Measurements from ENCODE around the gene MAGI2.

Gene MAGI2

DNA sequence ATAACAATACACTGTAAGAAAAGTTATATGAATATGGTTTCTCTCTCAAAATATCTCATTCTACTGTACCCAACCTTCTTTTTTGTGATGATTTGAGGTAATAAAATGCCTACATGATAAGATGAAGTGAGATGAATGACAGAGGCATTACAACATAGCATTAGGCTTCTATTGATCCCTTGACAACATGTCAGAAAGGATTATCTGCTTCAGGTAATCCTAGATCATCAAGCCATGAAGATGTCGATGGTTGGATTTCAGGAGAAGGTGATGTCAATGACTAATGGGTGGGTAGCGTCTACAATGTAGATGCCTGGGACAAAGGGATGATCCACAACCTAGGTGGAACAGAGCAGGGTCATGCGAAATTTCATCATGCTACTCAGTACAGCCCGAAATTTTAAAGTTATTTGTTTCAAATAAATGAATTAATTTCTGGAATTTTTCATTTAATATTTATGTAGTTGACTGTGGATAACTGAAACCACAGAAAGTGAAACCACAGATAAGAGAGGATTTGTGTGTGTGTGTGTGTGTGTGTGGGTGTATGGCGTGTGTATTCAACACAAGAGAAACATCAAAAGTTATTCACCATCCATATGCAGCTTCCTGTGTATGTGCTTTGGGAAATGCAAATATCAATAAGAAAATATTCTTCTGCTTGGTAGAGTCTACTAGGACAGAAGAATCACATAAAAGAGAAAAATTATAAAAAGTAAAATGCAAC is 77.0 kb downstream of the MAGI2 start:
- DNase-seq (ENCODE audit: low read depth), result no peak

DNA sequence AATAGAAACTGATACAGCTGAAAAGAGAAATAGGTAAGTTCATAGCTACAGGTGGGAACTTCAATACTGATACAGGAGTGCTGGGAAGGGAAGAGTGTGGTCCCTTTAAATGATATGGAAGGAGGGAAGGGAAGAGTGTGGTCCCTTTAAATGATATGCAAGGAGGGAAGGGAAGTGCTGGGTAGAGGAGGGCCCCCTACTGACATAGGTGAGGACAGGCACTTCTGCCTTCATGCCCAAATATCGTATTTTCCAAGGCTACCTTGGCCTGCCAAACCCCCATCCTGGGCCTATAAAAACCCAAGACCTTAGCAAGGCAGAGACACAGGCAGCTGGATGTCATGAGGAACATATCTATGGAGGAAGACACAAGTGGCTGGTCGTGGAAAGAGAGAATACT is 92.3 kb downstream of the MAGI2 start:
- DNase-seq (ENCODE audit: low read depth), result no peak

GRCh38 chr7:79359827-79360226 is 93.6 kb downstream of the MAGI2 start:
- no peak for DNase-seq (ENCODE audit: low read depth)

DNA sequence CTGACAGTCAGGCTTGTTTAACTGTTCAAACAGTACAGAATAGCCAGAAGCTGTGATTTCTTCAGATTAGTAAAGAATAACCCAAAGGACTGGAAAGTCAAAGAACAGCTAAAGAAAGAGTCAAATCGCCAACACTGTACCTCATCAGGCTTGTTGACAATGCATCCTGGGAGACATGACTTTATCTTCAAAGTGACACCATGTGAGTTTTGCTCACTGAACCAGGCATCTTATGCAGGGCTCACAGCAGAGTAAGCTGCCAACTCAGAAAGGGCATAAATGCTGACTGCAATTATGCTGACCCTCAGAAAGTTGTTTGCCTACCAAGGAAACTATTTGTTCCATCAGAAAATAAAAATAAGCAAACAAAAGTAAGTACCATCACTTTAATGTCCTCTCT is 96.4 kb downstream of the MAGI2 start:
- no peak for DNase-seq (ENCODE audit: low read depth)

DNA sequence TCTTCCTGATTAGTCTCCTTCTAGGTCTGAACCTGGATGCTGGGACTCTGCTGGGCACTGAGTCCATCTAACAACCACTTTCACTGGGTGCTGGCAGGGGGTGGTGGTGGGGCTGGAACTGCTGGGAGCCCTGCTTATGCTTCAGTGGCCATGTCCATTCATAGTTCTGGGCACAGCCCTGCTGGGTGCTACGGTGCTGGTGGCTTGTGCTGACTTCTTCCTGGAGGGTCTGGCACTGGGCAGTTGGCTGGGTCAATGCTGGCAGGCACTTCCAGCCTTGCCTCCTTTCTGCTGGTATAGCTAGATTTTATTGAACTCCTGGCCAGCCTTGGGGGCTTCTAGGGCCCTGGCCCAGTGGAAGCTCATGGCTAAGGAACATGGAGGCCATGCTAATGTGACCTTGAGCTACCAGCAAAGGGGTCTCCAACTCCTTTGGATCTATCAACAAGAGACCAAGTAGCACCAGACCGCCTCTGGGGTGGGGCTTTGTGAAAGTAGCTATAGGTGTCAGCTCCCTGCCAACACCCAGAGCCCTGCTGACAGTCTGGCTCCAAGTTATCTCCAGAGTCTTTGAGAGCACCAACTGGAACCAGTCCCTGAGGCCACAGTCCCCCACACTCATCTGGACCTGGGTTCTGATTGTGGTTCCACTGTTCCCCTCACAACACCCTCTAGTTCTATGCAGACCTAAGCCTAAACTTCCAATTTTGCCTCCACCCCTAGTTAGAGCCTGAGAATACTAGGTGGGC is 99.6 kb downstream of the MAGI2 start:
- DNase-seq (ENCODE audit: low read depth), result no peak

DNA sequence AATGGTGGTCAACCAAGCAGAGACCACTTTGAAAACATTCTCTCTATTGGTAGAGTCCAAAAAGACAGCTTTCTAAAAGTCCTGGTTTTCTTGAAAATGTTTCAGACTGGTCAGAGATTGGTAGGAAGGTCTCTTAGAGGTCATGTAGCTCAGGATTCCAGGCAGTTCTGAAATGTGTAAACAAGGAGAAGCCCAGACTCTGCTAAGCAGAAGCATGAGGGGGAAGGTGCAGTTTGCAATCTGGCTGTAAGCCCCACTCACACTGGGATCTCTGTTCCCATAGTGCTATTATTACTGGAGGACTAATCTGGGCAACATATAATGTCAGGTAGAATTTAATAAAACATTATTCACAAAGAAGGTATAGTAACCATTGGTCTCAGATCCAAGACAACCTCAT is 101.1 kb downstream of the MAGI2 start:
- DNase-seq (ENCODE audit: low read depth), result no peak

DNA sequence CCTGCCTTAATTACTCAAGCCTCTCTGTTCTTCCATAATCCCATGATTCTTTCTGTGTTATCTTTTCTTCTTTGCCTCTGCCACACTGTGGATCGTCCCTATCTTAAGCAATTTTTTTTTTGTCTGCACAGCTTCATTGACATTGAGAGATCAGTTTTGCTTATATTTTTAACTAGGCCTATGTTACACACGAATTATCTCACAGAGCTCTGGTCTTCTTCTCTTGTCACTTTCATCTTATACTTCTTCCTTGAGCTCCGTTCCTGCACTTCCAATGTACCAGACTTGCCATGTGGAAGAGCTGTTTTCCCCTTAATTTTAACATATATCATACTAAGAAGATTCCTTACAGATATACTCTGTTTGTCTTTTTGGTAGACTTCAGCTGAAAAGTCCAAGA is 106.1 kb downstream of the MAGI2 start:
- no peak for DNase-seq (ENCODE audit: low read depth)

GRCh38 chr7:79341902-79342301 is 111.6 kb downstream of the MAGI2 start:
- DNase-seq (ENCODE audit: low read depth), result no peak

- DNase-seq (ENCODE audit: low read depth), result no peak
Measured at GRCh38 chr7:79340212-79340611, 113.3 kb downstream of the MAGI2 start.

GRCh38 chr7:79339208-79339925 is 114.1 kb downstream of the MAGI2 start:
- no peak for DNase-seq (ENCODE audit: low read depth)

- no peak for DNase-seq (ENCODE audit: low read depth)
Measured at GRCh38 chr7:79337717-79338116, 115.8 kb downstream of the MAGI2 start.

DNA sequence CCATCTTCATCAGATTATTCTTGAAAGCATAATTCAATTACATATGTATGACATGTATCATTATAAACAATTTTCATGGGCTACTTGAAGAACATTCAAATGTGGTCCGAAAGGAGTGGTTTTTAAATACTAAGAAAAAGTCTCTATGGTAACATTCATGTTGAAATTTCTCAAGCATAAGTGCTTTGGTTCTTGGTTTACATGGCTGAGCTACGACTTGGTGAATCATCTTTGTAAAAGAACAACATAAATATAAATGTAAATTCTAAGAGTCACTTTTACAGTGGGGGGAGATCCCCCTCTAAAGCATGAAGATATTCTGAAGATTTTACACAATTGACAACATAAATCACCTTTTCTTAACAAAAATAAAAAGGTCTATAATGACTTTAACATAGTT is 118.6 kb downstream of the MAGI2 start:
- no peak for DNase-seq (ENCODE audit: low read depth)

DNA sequence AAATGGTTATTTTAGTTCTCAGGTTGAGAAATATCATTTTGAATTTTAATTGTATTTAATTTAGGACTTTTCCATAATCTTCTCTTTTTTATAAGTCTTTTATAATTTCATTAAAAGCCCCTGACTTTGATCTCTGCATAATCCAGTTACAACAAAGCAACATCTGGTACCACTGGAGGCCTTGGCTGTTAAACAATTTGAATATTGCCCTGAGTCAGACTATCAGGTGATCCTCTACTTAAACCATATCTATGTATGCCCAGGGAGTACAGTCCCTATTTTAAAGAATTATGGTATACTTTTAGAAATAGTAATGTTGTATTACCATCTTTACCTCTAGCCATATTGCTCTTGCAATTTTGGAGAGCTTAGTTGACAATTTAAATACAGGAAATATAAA is 119.1 kb downstream of the MAGI2 start:
- no peak for DNase-seq (ENCODE audit: low read depth)

GRCh38 chr7:79332091-79332490 is 121.4 kb downstream of the MAGI2 start:
- no peak for DNase-seq (ENCODE audit: low read depth)

DNA sequence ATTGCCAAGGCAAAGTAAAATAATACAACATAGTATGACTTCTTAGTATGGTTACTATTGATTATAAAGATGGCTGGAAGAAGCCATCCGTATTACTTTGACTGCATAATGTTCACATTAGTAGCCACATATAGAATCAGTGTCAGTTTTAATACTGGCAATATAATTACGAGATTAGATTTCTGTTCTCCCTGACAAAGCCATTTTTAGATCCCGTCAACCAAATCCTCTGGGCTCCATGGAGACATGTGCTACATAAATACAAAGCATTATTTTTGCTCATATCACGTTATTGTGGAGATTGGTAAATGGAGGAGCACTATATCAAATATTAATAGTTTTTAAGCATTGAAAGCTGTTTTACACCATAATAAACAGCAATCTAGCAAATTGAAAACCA is 124.0 kb downstream of the MAGI2 start:
- DNase-seq (ENCODE audit: low read depth), result no peak

DNA sequence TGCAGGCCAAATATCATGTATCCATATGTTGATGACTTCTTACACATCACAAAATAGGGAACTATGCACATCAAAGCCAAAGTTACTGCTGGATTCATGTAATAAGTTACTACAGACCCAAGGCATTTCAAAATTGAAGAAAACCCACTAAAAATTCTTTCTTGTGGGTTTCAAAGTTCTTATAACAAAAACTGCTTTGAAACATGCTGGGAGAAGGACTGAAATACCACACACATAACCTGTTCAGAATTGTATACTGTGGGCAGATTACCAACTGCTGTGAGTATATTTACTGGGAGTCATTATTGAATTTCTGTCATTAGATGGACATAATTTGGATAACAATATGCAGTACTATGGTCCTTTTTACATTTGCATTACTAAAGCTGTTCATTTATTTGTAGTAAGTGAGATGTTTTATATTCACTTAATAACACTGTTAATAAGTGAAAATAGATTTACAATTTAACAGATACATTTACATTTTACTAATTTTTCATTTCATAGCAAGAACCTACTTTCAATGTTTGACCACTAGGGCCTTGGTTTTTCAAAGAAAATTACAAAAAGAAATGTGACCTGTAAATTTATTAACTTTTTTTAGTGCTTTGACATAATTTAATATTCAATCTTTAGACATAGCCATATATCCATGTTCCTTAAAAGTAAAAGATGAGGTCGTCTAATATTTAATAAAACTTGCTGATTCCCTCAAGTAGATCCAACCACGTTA is 132.6 kb downstream of the MAGI2 start:
- DNase-seq (ENCODE audit: low read depth), result no peak

DNA sequence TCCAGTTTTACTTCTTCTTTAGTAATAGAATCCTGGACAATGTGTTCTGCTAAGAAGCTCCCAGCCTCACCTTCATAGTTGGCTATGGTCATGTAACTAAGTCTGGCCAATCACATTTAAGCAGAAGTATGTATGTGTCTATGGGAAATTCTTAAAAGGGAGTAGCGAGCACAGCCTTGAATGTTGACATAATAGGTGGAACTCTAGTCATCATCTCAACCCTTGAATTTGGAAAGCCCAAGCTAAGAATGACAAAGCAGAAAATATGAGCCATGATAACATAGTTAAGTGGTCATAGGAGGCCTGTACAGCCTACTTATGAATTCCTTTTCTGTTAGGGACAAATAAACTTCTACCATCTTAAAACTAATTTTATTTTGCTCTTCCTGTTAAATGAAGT is 134.1 kb downstream of the MAGI2 start:
- no peak for DNase-seq (ENCODE audit: low read depth)

DNA sequence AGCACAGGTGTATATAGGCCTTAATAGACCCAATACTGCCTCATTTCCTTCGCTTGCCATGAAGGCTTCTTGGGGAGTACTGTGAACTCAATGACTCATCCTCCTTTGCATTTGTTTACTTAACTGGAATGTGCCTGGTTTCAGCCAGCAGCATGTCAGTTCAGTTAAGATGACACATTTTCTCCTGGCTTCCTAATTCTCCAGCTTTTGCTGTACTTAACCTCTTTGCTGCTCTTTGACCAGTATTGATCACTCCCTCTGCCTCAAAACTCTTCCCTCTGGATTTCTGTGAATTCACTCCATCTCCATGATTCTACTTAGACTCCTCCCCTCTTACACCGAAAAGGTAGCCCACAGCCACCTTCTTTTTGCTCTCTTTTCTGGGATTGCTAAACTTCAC is 135.7 kb downstream of the MAGI2 start:
- DNase-seq (ENCODE audit: low read depth), result no peak

DNA sequence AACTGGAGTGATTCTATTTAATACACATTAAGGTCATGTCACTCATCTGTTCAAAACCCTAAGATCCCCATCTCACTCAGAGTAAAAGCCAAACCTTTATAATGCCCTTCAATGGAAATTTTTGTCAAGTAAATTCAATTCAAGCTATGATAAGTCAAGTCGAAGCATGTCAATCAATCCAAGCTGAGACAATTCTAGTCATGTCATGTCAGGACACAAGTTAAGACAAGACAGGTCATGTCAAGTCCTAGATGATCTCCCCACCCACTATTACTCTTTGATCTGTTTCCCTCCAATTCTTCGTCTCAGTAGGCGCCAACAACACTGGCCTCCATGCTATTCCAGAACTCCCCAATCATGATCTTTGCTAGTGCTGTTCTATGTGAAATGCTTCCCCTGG is 141.4 kb downstream of the MAGI2 start:
- no peak for DNase-seq (ENCODE audit: low read depth)

DNA sequence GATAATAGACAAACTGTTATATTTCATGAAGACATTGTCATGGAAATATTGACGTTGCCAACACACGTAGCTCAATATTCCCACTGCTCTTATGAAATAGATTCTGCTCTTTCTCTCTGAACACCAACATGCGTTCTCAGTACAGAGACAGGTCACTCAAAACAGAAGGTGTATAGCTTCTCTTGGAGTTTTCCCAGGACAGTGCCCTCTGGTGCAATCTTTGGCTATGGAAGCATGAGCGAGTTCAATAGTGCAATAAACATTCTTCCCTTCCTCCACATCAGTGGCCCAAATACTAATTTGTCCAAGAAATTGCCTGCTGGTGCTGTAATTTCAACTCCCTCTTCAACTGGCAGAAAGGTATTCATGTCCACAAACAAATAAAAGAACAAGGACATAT is 145.3 kb downstream of the MAGI2 start:
- no peak for DNase-seq (ENCODE audit: low read depth)

DNA sequence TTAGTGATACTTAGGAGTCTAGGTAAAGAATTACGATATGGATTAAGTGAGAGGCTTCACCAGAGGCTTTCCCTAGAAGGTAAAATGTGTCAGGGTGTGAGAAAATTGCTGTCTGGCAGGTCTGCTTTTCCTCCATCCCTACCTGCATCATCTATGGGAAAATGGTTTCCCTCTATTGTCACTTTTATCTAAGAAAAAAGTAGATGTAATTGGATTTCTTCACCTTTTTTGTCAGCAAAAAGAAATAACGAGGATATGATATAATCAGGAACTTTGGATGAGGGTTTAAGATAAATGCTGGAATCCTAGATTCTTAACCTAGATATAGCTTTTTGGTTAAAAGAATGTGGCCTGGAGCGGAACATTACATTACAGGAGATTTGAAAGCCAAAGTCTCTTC is 146.1 kb downstream of the MAGI2 start:
- DNase-seq (ENCODE audit: low read depth), result no peak

DNA sequence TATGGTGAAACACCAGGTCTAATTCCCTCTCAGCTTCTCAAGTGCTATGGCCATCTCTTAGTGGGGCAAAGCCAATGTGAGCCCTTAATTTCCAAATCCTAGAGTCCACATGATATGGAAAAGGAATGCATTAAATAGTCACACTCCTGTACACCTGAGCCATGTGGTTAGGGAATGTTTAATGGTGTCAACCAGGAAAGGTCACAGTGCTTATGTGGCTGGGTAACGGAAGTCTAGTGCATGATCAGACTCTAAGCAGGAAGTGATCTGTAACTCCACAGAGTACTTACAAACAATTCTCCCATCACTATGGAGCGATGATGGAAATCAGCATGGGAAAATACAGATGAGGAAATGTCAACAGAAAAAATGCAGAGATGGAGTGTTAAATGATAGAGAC is 148.8 kb downstream of the MAGI2 start:
- no peak for DNase-seq (ENCODE audit: low read depth)

- no peak for DNase-seq (ENCODE audit: low read depth)
Measured at GRCh38 chr7:79302293-79302692, 151.2 kb downstream of the MAGI2 start.

Measured in activated gamma-delta T cell treated with anti-CD3 and anti-CD28 coated beads, Interleukin-2, amount 50 U/mL, for 16 hours (primary cell).